H9 (cell line): ENCODE results near the gene IL3RA. TPM values are rescaled to one million over a fixed set of nuclear protein-coding genes. Genes with fewer than 3 reads are reported as not detected.

Experiments
- DNase-seq: peaks from one replicate; pipeline ENCODE4 v3.0.0-alpha.2; 2017
- H2AFZ ChIP-seq: one replicate; pipeline ENCODE4 v1.6.1; 2013; ENCODE audit warnings: mild to moderate bottlenecking, low read length, control low read depth, moderate library complexity
- H2AK5ac ChIP-seq: 2 replicates; pipeline ENCODE4 v1.6.1; 2013; ENCODE audit warnings: low read length, control low read depth, mixed read lengths; ENCODE audit not compliant: insufficient read length
- H2BK120ac ChIP-seq: one replicate; pipeline ENCODE4 v1.6.1; 2013; ENCODE audit warnings: low read depth, mild to moderate bottlenecking, low read length, control low read depth, inconsistent platforms; ENCODE audit not compliant: poor library complexity, severe bottlenecking
- H2BK12ac ChIP-seq: 2 replicates; pipeline ENCODE4 v1.6.1; 2013; ENCODE audit warnings: low read length, control low read depth, mixed read lengths, low read depth; ENCODE audit not compliant: insufficient read length
- H2BK15ac ChIP-seq: 2 replicates; pipeline ENCODE4 v1.6.1; 2013; ENCODE audit warnings: low read depth, low read length, control low read depth
- H2BK20ac ChIP-seq: one replicate; pipeline ENCODE4 v1.6.1; 2013; ENCODE audit warnings: low read depth, mild to moderate bottlenecking, low read length, control low read depth, inconsistent platforms; ENCODE audit not compliant: poor library complexity, severe bottlenecking
- H2BK5ac ChIP-seq: 2 replicates; pipeline ENCODE4 v1.6.1; 2013; ENCODE audit warnings: low read length, control low read depth, mixed read lengths; ENCODE audit not compliant: insufficient read length
- H3K14ac ChIP-seq: 2 replicates; pipeline ENCODE4 v1.6.1; 2013; ENCODE audit warnings: low read length, control low read depth; ENCODE audit not compliant: insufficient read depth
- H3K18ac ChIP-seq: 2 replicates; pipeline ENCODE4 v1.6.1; 2013; ENCODE audit warnings: low read depth, mild to moderate bottlenecking, mixed read lengths, low read length, control low read depth; ENCODE audit not compliant: insufficient read length
- H3K23ac ChIP-seq: 2 replicates; pipeline ENCODE4 v1.6.1; 2013; ENCODE audit warnings: low read length, control low read depth, mixed read lengths, low read depth; ENCODE audit not compliant: insufficient read length
- H3K23me2 ChIP-seq: 2 replicates; pipeline ENCODE4 v1.6.1; 2013; ENCODE audit warnings: low read depth, mild to moderate bottlenecking, mixed read lengths, low read length, control low read depth; ENCODE audit not compliant: insufficient read length, poor library complexity, severe bottlenecking
- H3K27ac ChIP-seq: 2 replicates; pipeline ENCODE4 v1.5.1; 2013; ENCODE audit warnings: low read length, control low read depth, mixed read lengths, low read depth; ENCODE audit not compliant: insufficient read length
- H3K27me3 ChIP-seq: 2 replicates; pipeline ENCODE4 v1.6.1; 2013; ENCODE audit warnings: low read length, control low read depth, inconsistent platforms; ENCODE audit not compliant: insufficient read depth
- H3K4ac ChIP-seq: 2 replicates; pipeline ENCODE4 v1.6.1; 2013; ENCODE audit warnings: low read depth, mild to moderate bottlenecking, control low read depth, inconsistent platforms, low read length, moderate library complexity
- H3K4me1 ChIP-seq: 2 replicates; pipeline ENCODE4 v1.6.1; 2013; ENCODE audit warnings: low read length, control low read depth, inconsistent platforms; ENCODE audit not compliant: insufficient read depth
- H3K4me2 ChIP-seq: 2 replicates; pipeline ENCODE4 v1.6.1; 2013; ENCODE audit warnings: low read length, control low read depth, mixed read lengths; ENCODE audit not compliant: insufficient read length, insufficient read depth
- H3K56ac ChIP-seq: 2 replicates; pipeline ENCODE4 v1.6.1; 2013; ENCODE audit warnings: low read depth, mild to moderate bottlenecking, mixed read lengths, low read length, control low read depth; ENCODE audit not compliant: insufficient read length
- H3K79me1 ChIP-seq: 2 replicates; pipeline ENCODE4 v1.6.1; 2013; ENCODE audit warnings: low read depth, mild to moderate bottlenecking, moderate library complexity, low read length, control low read depth, inconsistent platforms; ENCODE audit not compliant: insufficient read depth, poor library complexity, severe bottlenecking
- H3K79me2 ChIP-seq: 2 replicates; pipeline ENCODE4 v1.6.1; 2013; ENCODE audit warnings: low read length, control low read depth, inconsistent platforms; ENCODE audit not compliant: insufficient read depth
- H3K9ac ChIP-seq: 2 replicates; pipeline ENCODE4 v1.6.1; 2013; ENCODE audit warnings: low read length, control low read depth, mixed read lengths; ENCODE audit not compliant: insufficient read length; ENCODE audit errors: extremely low read depth
- H3K9me3 ChIP-seq: one replicate; pipeline ENCODE4 v1.6.1; 2013; ENCODE audit warnings: low read depth, low read length, inconsistent platforms; ENCODE audit not compliant: control insufficient read depth
- H3T11ph ChIP-seq: one replicate; pipeline ENCODE4 v1.6.1; 2013; ENCODE audit warnings: mild to moderate bottlenecking, low read length, control low read depth, inconsistent platforms
- H4K20me1 ChIP-seq: one replicate; pipeline ENCODE4 v1.6.1; 2013; ENCODE audit not compliant: control insufficient read depth, insufficient read length, insufficient read depth
- H4K5ac ChIP-seq: 2 replicates; pipeline ENCODE4 v1.6.1; 2013; ENCODE audit warnings: low read depth, mild to moderate bottlenecking, mixed read lengths, low read length, control low read depth; ENCODE audit not compliant: insufficient read length
- H4K8ac ChIP-seq: replicated peaks from 2 replicates; pipeline ENCODE4 v1.6.1; 2013; ENCODE audit warnings: low read length, control low read depth, mixed read lengths, low read depth; ENCODE audit not compliant: insufficient read length
- H4K91ac ChIP-seq: 2 replicates; pipeline ENCODE4 v1.6.1; 2013; ENCODE audit warnings: low read depth, mild to moderate bottlenecking, moderate library complexity, mixed read lengths, low read length, control low read depth; ENCODE audit not compliant: insufficient read length
- H3K27ac Mint-ChIP-seq, 3 experiments: 2 replicates in 2 of 3; 3 replicates in 1 of 3; pipeline ENCODE4 v1.8.0; 2020 to 2021; ENCODE audit warnings: mixed read lengths in 3 of 3, mild to moderate bottlenecking in 1 of 3, moderate library complexity in 1 of 3
- H3K27me3 Mint-ChIP-seq: 2 replicates; pipeline ENCODE4 v1.8.0; 2021; ENCODE audit warnings: low read depth, mild to moderate bottlenecking, moderate library complexity, mixed read lengths
- H3K36me3 Mint-ChIP-seq, 3 experiments: 2 replicates in 2 of 3; 3 replicates in 1 of 3; pipeline ENCODE4 v1.8.0; 2020 to 2021; ENCODE audit warnings: low read depth in 3 of 3, mixed read lengths in 3 of 3; ENCODE audit not compliant: insufficient read depth in 1 of 3
- H3K4me1 Mint-ChIP-seq, 2 experiments: 2 replicates each; pipeline ENCODE4 v1.8.0; 2020; ENCODE audit warnings: mixed read lengths in 2 of 2
- H3K4me3 Mint-ChIP-seq, 2 experiments: 2 replicates in 1 of 2; 3 replicates in 1 of 2; pipeline ENCODE4 v1.8.0; 2020 to 2021; ENCODE audit warnings: mild to moderate bottlenecking in 2 of 2, mixed read lengths in 2 of 2, moderate library complexity in 1 of 2
- H3K9me3 Mint-ChIP-seq, 2 experiments: 2 replicates in 1 of 2; 3 replicates in 1 of 2; pipeline ENCODE4 v1.8.0; 2020; ENCODE audit warnings: mild to moderate bottlenecking in 2 of 2, mixed read lengths in 2 of 2, moderate library complexity in 1 of 2
- CTCF ChIP-seq: fragments of 200-600 bp; sonication (generic); conservative IDR thresholded peaks from 3 replicates; pipeline ENCODE4 v1.8.0; 2021; ENCODE audit warnings: antibody characterized with exemption, mild to moderate bottlenecking
- WGBS: extraction: QIAGEN DNeasy Blood & Tissue Kit; methylation state at CpG from one replicate; pipeline ENCODE4 v1.1.7; 2013; ENCODE audit warnings: missing lambda C conversion rate, low lambda C conversion rate, mixed read lengths; ENCODE audit not compliant: insufficient read length; ENCODE audit errors: extremely low coverage; 5-methylcytosine and 5-hydroxymethylcytosine counted together
- total RNA-seq: library from RNA; stranded (reverse); gene quantifications from 2 replicates; pipeline ENCODE4 v1.2.1, GENCODE V29; 2021

IL3RA gene
- total RNA-seq, 1 experiment from 2014 or later: 0.24 TPM

GRCh38 chrX:1289535-1289934 is 47.0 kb upstream of the IL3RA start:
- Histone ChIP-seq H3K79me2 (no peaks in the 10 kb centered on the region), H2AFZ (no peak overlapping the region), H2BK20ac (no peak overlapping the region), H4K20me1 (no peaks in the 10 kb centered on the region), H3K9me3 (no peaks in the 10 kb centered on the region), H3K79me1 (no peaks in the 10 kb centered on the region), H3K27me3 (no peaks in the 10 kb centered on the region), H3K18ac (no peak overlapping the region), H3K9ac (no peak overlapping the region), H4K91ac (no peak overlapping the region), H3K4ac (no peak overlapping the region), H2BK12ac (no peak overlapping the region), H3K4me1 (no peaks in the 10 kb centered on the region), H2BK15ac (no peak overlapping the region), H2BK120ac (no peak overlapping the region), H3K23ac (no peak overlapping the region), H3K56ac (no peak overlapping the region), H3K4me2 (no peak overlapping the region), H4K5ac (no peak overlapping the region), H3K27ac (no peak overlapping the region), H4K8ac (no peak overlapping the region), H2AK5ac (no peak overlapping the region), H3K14ac (no peak overlapping the region), H3T11ph (no peak overlapping the region), H3K23me2 (no peaks in the 10 kb centered on the region), H2BK5ac (no peak overlapping the region)
- no CpG with 5 or more reads among the region's 1 CpG for WGBS
- H3K9me3 Mint-ChIP-seq: peaks cover 0 to 8% of the 10 kb centered on the region in 2 experiments; a peak in 4 of 5 replicates
- H3K27ac Mint-ChIP-seq: peak overlapping the region in 2 of 3 experiments; percentile 40 to 84; a peak in 3 of 7 replicates
- no peak for DNase-seq
- H3K4me3 Mint-ChIP-seq: peak overlapping the region in 1 of 2 experiments; percentile 10; a peak in 1 of 5 replicates
- H3K27me3 Mint-ChIP-seq: no peaks in the 10 kb centered on the region; the same call in 1 of the 2 replicates
- peaks cover 9 to 32% (median 17%) of the 10 kb centered on the region in 3 experiments for H3K36me3 Mint-ChIP-seq
- peaks cover 0 to 3% of the 10 kb centered on the region in 2 experiments; a peak in 1 of 4 replicates for H3K4me1 Mint-ChIP-seq
- no peak for TF ChIP-seq CTCF
